GM18951 (cell line): ENCODE data around the gene THADA.

ENCODE experiments used
- POLR2A ChIP-seq: IDR thresholded peaks from 4 replicates; pipeline ENCODE4 v1.6.1; 2011; ENCODE audit warnings: mild to moderate bottlenecking; ENCODE audit not compliant: insufficient read length, insufficient read depth; ENCODE audit errors: extremely low read depth
- in situ Hi-C: fragments of 300-500 bp; cut with MboI; formaldehyde crosslinking; loops from one replicate; pipeline ENCODE4 v1.12.0; 2022; ENCODE audit warnings: low sequenced_read_pairs, mixed read lengths, inconsistent platforms; ENCODE audit not compliant: unreplicated experiment

The THADA gene

GRCh38 chr2:43519643-43520221 lies 76.1 kb downstream of the THADA start:
- in situ Hi-C loops = no loop called here
- no peak for TF ChIP-seq POLR2A

GRCh38 chr2:43518718-43519117 lies 77.1 kb downstream of the THADA start:
- TF ChIP-seq POLR2A = no peak
- in situ Hi-C loops = no loop called here

GRCh38 chr2:43518181-43518580 lies 77.7 kb downstream of the THADA start:
- in situ Hi-C loops = no loop called here
- no peak for TF ChIP-seq POLR2A

- in situ Hi-C loops = no loop called here
- no peak for TF ChIP-seq POLR2A
Measured at GRCh38 chr2:43515807-43516497, 79.9 kb downstream of the THADA start.

DNA sequence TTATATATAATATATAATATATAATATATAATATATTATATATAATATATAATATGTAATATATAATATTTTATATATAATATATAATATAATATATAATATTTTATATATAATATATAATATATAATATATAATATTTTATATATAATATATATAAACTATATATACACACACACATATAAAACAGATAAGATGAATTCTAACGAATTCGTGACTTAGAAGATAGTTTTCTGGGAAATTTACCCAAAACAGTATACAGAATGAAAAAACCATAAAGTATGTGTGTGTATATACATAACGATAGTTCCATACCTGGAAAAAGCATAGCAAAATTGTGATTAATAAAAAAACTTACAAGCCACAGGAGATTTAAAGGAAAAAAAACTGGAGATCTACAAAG lies 80.6 kb downstream of the THADA start:
- TF ChIP-seq POLR2A = no peak
- in situ Hi-C loops = no loop called here

DNA sequence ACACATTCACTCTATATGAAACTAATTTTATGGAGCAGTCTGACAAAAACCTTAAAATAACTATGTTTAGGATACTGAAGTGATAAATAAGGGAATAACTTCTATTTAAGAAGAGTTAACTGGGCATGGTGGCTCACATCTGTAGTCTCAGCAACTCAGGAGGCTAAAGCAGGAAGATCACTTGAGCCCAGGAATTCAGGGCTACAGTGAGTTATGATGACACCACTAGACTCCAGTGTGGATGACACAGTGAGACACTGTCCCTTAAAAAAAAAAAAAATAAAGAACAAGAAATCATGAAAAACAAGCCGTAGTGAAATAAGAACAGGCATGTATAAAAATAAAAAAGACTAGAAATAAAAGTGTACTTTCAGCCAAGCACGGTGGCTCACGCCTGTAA lies 82.0 kb downstream of the THADA start:
- in situ Hi-C loops = no loop called here

DNA sequence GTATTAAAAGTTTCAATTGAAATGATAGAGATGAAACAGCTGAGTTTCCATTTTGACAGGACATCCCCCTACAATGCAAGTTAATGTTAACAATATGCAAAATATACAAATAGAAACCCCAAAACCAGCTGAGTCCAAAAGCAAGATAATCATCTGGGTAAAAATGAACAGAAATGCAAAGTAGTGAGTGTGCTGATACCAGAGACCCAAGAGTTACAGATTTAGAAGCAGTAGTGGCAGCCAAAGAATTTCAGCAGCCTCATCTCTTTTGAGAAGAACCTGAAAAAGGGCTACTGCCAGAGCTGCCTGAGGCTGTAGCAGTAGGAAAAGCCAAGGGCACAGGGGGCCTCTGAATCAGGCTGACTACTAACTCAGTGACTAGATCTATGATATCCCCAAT lies 82.6 kb downstream of the THADA start:
- TF ChIP-seq POLR2A = no peak
- in situ Hi-C loops = no loop called here

More for the DNA sequence above, 82.0 kb downstream of the THADA start:
- no peak for TF ChIP-seq POLR2A

DNA sequence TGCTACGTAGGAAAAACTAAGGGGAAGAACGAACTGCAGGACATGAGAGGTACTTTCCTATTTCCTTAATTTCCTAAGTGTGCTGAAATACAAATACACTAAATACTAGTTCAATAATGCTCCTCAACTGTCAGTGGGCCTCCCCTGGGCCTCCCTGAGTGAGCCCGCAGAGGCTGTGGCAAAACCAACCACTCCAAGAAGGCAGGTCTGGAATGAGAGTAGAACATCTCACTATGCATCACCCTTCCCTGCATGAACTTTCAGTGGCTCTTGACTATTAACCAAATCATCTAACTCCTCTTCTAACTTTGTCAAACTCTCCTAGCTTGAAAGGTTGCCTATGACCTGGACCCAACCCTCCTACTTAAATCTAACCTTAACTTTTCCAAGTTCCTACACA lies 84.6 kb downstream of the THADA start:
- in situ Hi-C loops = no loop called here
- no peak for TF ChIP-seq POLR2A

GRCh38 chr2:43509886-43510285 lies 86.0 kb downstream of the THADA start:
- no peak for TF ChIP-seq POLR2A
- in situ Hi-C loops = no loop called here

DNA sequence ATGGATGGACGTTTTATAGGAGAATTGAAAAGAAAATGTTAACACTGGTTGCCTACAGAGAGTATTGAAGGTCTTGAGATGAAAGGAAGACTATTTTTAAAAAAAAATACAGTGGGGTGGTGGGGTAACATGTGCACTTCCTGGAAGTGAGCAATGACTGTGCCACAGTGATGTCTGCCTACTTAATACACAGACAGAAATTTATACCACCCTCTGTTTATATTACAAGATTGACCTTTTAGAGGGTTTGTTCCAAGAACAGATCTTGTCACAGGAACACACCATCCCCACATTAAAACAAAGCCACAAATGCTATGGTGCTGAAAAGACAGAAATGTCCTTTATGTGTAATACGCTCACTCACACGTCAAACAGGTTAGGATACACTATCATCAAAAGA lies 87.6 kb downstream of the THADA start:
- in situ Hi-C loops = no loop called here
- no peak for TF ChIP-seq POLR2A

- TF ChIP-seq POLR2A = no peak
- in situ Hi-C loops = no loop called here
Measured at GRCh38 chr2:43507137-43507536, 88.7 kb downstream of the THADA start.

DNA sequence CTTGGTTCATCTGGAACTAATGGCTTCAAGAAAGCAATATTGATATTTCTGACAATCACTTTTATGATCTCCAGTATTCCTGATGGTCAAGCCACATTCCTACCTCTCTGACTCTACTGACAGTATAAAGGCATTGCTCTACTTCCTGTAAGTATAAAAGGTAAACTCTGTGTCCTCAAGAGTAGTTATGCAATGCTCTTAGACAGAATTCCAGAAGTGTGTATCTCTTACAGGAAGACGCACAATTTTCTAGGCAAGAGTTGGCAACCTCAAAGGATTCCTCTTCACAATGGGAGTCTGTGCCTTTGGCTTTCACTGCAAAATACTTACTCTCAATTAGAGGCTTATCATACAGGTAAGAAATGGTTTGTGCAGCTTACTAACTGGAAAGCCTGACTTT lies 100.1 kb downstream of the THADA start:
- in situ Hi-C loops = no loop called here
- TF ChIP-seq POLR2A = no peak

- no peak for TF ChIP-seq POLR2A
- in situ Hi-C loops = no loop called here
Measured at GRCh38 chr2:43493954-43494353, 101.9 kb downstream of the THADA start.

GRCh38 chr2:43491065-43491639 lies 104.7 kb downstream of the THADA start:
- in situ Hi-C loops = no loop called here
- TF ChIP-seq POLR2A = no peak

DNA sequence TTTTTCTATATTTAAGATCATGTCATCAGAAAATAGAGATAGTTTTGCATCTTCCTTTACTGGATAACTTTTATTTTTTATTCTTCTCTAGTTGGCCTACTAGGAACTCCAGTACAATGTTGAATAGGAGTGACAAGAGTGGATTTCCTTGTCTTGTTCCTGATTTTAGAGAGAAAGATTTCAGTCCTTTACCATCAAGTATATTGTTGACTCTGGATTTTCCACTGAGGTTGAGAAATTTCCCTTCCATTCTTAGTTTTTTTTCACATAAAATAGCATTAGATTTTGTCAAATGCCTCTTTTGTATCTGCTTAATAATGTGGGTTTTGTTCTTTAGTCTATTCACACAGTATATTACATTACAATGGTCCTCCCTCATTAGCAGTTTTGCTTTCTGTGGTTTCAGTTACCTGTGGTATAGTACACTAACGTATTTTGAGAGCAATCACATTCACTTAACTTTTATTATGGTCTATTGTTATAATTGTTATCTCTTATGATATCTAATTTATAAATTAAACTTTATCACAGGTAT lies 105.5 kb downstream of the THADA start:
- in situ Hi-C loops = no loop called here
- TF ChIP-seq POLR2A = no peak
